IPS-NIHi11 (cell line): ENCODE data around the gene NUAK1.
"Not testable (repeated sequence)": the region's sequence is repeated elsewhere in the genome, so short reads cannot be mapped to it uniquely, and the experiment has no call there.

Experiments
- DNase-seq: peaks from one replicate; pipeline ENCODE4 v3.0.0; 2012; ENCODE audit warnings: mixed read lengths, low spot score

Gene NUAK1

GRCh38 chr12:106146987-106147386 lies 8.2 kb upstream of the NUAK1 start:
- no peak for DNase-seq

- DNase-seq: no peak
These were observed 7.0 kb upstream of the NUAK1 start for GRCh38 chr12:106145539-106146447.

- DNase-seq: no peak
These were observed 6.1 kb upstream of the NUAK1 start for GRCh38 chr12:106144847-106145246.

GRCh38 chr12:106142591-106143261 lies 4.0 kb upstream of the NUAK1 start:
- DNase-seq: no peak

GRCh38 chr12:106141920-106142319 lies 3.2 kb upstream of the NUAK1 start:
- DNase-seq: not testable (repeated sequence)

- no peak for DNase-seq
These were observed 2.7 kb upstream of the NUAK1 start for GRCh38 chr12:106141452-106141851.

- no peak for DNase-seq
These were observed 2.2 kb upstream of the NUAK1 start for GRCh38 chr12:106141003-106141402.

GRCh38 chr12:106140223-106140986 lies 1.7 kb upstream of the NUAK1 start:
- DNase-seq: no peak

GRCh38 chr12:106139422-106140171 lies 843 bp upstream of the NUAK1 start:
- DNase-seq: peak; percentile 89

- no peak for DNase-seq
These were observed 459 bp downstream of the NUAK1 start for GRCh38 chr12:106138357-106138632.

GRCh38 chr12:106137530-106138356 lies 1.0 kb downstream of the NUAK1 start:
- no peak for DNase-seq

- peak; percentile 58 for DNase-seq
These were observed 2.5 kb downstream of the NUAK1 start for GRCh38 chr12:106136263-106136662.

GRCh38 chr12:106135781-106136180 lies 3.0 kb downstream of the NUAK1 start:
- DNase-seq: no peak

GRCh38 chr12:106135075-106135474 lies 3.7 kb downstream of the NUAK1 start:
- no peak for DNase-seq

- no peak for DNase-seq
These were observed 4.3 kb downstream of the NUAK1 start for GRCh38 chr12:106134294-106134949.

- peak; percentile 57 for DNase-seq
These were observed 5.3 kb downstream of the NUAK1 start for GRCh38 chr12:106133136-106134087.

GRCh38 chr12:106132175-106133135 lies 6.3 kb downstream of the NUAK1 start:
- DNase-seq: no peak

GRCh38 chr12:106131676-106132075 lies 7.1 kb downstream of the NUAK1 start:
- no peak for DNase-seq
